Epithelial cell of proximal tubule (primary cell): ENCODE results near the gene SPNS3. TPM values are rescaled to one million over a fixed set of nuclear protein-coding genes. Genes with fewer than 3 reads are reported as not detected.

Experiments
- DNase-seq: peaks from one replicate; pipeline ENCODE4 v3.0.0-alpha.2; 2011; ENCODE audit warnings: low read depth
- H3K4me3 ChIP-seq: 2 replicates; pipeline ENCODE4 v1.5.1; 2011; ENCODE audit warnings: low read depth, mild to moderate bottlenecking, low read length
- total RNA-seq: library from RNA; depleted of rRNA; stranded (reverse); fragments of >200 nt; gene quantifications from 2 replicates; pipeline ENCODE4 v1.2.3, GENCODE V29; 2015
- TF ChIP-seq, protein P1 (sequence below): conservative IDR thresholded peaks from 2 replicates; pipeline ENCODE4 v1.5.1; 2012; ENCODE audit warnings: low read depth, mild to moderate bottlenecking, low read length

The SPNS3 gene
- total RNA-seq, 1 donor from 2014 or later, result 0.75 TPM

DNA sequence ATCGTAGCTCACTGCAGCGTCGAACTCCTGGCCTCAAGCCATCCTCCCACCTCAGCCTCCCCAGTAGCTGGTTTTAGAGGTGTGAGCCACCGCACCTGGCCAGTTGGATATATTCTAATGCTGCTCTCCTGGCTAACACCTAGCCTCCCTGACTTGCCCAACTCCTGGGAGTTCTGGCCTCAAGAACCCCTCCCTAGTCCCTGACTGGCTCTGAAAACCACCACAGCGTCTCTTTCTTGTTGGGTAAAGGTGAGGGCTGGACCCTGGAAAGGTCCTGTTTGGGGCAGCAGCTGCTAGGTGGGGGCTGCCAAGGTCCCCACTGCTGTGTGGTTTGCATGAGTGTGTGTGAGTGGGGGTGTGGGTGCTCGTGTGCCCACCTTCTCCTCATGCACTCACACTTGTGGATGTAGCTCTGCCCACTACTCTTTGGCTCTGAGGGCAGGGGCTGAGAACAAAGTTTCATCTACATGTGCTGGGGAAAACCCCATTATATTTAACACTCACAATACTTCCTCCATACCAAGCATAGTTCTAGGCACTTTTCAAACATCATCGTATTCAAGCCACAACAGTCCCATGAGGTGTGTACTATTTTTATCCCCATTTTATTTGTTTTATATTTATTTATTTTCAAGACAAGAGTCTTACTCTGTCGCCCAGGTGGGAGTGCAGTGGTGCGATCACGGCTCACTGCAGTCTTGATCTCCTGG, 7.1 kb upstream of the SPNS3 start:
- DNase-seq, result no peak
- TF ChIP-seq, protein P1, sequence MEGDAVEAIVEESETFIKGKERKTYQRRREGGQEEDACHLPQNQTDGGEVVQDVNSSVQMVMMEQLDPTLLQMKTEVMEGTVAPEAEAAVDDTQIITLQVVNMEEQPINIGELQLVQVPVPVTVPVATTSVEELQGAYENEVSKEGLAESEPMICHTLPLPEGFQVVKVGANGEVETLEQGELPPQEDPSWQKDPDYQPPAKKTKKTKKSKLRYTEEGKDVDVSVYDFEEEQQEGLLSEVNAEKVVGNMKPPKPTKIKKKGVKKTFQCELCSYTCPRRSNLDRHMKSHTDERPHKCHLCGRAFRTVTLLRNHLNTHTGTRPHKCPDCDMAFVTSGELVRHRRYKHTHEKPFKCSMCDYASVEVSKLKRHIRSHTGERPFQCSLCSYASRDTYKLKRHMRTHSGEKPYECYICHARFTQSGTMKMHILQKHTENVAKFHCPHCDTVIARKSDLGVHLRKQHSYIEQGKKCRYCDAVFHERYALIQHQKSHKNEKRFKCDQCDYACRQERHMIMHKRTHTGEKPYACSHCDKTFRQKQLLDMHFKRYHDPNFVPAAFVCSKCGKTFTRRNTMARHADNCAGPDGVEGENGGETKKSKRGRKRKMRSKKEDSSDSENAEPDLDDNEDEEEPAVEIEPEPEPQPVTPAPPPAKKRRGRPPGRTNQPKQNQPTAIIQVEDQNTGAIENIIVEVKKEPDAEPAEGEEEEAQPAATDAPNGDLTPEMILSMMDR, result no peak
- H3K4me3 ChIP-seq, result no peak overlapping the region

DNA sequence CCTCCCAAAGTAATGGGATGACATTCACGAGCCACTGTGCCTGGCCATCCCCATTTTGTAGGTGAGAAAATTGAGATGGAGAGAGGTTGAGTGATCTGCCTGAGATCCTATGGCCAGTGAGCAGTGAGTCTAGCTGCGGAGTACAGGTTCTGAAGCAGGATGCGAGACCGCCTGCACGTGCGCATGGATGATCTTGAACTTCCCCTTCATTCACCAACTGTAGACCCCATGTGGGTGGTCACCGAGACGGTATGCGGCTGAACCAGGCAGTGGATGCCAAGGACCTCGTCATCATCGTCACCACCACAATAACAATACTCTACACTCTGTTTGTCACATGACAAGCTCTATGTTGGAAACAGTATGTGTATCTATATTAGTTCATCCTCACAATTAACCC, 6.2 kb upstream of the SPNS3 start:
- no peak for DNase-seq
- TF ChIP-seq, protein P1, result no peak
- H3K4me3 ChIP-seq, result no peak overlapping the region

DNA sequence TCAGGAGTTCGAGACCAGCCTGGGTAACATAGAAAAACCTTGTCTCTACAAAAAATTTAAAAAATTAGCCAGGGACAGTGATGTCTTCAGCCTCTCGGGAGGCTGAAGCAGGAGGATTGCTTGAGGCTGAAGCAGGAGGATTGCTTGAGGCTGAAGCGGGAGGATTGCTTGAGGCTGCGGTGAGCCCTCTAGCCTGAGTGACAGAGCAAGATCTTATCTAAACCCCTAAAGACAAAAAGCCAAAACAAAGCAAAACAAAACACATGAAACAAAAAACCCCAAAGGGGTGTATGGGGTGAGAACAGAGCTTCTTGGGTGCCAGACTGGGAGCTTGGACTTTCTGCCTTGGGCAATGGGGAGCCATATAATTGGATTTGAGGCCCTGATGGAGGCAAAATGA, 2.6 kb downstream of the SPNS3 start:
- H3K4me3 ChIP-seq, result no peak overlapping the region
- TF ChIP-seq, protein P1, result no peak
- no peak for DNase-seq

DNA sequence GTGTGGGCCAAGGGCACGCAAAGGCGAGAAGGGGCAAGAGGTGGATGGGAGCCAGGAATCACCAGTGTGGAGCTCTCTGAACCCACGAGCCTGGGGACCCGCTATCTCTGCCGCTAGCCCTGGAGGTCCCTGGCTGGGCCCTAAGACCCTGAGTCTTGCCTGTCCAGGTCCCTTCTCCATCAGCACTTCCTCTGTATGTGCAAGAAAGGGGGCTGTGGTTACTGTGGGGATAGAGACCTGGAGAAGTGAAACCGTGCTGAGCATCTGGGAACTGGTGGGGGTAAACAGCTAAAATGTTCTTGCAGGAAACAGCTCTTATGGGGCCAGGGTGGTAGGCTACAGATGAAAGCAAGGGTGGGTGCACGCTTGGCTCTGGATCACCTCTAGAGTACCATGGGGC, 3.1 kb downstream of the SPNS3 start:
- TF ChIP-seq, protein P1, result no peak
- no peak overlapping the region for H3K4me3 ChIP-seq
- DNase-seq, result no peak

DNA sequence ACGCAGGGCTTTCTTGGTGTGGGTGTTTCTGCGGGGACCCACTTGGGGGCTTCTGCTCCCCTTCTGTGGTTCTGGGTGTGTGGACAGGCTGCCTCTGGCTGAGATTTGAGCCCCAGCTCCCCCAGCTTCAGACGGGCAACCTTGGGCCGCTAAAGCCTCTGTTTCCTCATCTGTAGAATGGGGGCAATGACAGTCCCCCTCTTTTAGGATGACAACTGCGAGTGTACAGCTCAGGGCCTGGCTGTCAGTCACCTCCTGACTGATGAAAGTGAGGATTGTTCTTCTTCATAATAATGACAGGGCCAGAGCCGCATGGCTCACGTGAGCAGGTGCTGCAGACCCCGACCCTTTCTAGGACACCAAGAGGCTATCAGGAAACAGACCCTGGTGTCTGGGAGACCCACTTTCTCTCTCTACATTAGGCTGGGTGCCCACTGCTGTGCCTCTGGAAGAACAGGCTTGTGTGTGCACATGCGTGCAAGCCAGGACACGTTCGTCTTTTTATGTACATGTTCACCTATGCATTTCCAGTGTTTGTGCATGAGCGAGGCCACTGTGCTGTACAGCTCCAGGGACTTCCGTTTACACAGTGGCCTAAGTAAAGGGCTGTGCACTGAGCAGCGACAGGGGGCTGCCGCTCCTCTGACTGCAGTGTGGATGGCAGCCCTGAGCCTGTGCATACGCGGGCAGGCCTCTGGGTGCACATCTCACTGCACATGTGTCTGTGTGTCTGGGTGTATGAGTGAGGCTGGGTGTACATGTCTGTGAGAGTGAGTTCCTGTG, 4.6 kb downstream of the SPNS3 start:
- H3K4me3 ChIP-seq, result no peak overlapping the region
- DNase-seq, result no peak
- TF ChIP-seq, protein P1, result no peak

DNA sequence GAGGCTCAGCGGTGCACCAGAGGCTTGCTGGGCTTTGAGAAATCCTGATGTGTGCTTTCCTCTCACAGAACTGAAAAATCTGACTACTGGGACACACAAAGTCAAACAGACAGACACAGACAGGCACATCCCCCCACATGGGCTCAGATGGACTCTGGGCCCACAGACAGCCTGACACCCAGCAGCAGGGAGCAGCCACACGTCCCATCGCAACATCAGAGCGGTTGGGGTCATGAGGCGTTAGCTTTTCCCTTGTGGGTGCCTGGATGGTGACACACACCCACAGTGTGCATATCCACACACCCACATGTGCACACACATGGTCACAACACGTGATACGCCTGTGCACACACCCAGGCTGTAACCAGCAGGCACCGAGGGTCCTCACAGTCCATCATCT, 6.3 kb downstream of the SPNS3 start:
- TF ChIP-seq, protein P1, result no peak
- DNase-seq, result no peak
- no peak overlapping the region for H3K4me3 ChIP-seq
